Measurements from ENCODE around the gene EYA2. TPM values are rescaled to one million over a fixed set of nuclear protein-coding genes. Genes with fewer than 3 reads are reported as not detected.

Gene EYA2
- total RNA-seq, 4 donors from 2014 or later, result 9.7 to 22.1 (median 14.3) TPM

DNA sequence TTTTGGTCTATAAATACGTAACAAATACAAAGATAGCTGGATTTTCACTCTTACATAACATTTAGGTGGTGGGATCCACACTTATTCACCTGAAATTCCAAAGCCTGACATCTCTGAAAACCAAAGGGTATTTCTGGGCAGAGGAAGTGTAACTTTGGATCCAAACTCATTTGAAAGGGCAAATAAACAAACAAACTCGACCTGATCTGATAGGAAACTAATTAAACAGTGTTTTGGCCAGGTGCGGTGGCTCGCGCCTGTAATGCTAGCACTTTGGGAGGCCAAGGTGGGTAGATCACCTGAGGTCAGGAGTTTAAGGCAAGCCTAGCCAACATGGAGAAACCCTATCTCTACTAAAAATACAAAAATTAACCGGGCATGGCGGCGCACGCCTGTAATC lies 332.9 kb downstream of the EYA2 start:
- H3K9me3 ChIP-seq, result no peaks in the 10 kb centered on the region
- no peaks in the 10 kb centered on the region for H3K4me1 ChIP-seq
- H3K27me3 ChIP-seq, result no peaks in the 10 kb centered on the region
- intact Hi-C loops (cut with DNase I), result no loop called here
- peaks cover 10 to 100% (median 44%) of the 10 kb centered on the region in 3 donors for H3K36me3 ChIP-seq
- TF ChIP-seq, protein P1, sequence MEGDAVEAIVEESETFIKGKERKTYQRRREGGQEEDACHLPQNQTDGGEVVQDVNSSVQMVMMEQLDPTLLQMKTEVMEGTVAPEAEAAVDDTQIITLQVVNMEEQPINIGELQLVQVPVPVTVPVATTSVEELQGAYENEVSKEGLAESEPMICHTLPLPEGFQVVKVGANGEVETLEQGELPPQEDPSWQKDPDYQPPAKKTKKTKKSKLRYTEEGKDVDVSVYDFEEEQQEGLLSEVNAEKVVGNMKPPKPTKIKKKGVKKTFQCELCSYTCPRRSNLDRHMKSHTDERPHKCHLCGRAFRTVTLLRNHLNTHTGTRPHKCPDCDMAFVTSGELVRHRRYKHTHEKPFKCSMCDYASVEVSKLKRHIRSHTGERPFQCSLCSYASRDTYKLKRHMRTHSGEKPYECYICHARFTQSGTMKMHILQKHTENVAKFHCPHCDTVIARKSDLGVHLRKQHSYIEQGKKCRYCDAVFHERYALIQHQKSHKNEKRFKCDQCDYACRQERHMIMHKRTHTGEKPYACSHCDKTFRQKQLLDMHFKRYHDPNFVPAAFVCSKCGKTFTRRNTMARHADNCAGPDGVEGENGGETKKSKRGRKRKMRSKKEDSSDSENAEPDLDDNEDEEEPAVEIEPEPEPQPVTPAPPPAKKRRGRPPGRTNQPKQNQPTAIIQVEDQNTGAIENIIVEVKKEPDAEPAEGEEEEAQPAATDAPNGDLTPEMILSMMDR (IDR thresholded peaks at IDR 0.05), result no peak
- no peak for TF ChIP-seq POLR2A (IDR thresholded peaks at IDR 0.05)
- no peak overlapping the region for H3K4me3 ChIP-seq
- 90 to 94% methylated on average over 9 of the region's 9 CpGs for WGBS, 2 donors
- H3K27ac ChIP-seq, result no peak overlapping the region
- no peak for DNase-seq

DNA sequence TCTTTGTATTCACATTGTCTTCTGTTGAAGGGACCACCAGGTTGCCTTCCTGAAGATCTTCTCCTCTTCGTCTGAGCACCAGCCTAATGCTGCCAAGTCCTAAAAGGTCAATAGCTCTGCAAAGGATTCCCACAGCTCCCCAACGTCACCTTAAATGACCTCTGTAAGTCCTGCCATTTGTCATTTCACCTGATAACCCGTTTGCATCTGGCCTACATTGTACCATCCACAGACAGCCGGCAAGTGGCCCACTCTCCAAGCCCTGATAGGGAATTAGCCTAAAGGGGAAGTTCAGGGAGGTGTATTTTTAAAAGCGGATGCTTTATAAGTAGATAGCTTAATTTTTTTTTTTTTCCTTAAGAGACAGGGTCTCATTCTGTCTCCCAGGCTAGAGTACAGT lies 334.0 kb downstream of the EYA2 start:
- H3K4me1 ChIP-seq, result no peaks in the 10 kb centered on the region
- H3K36me3 ChIP-seq, result peaks cover 10 to 100% (median 42%) of the 10 kb centered on the region in 3 donors
- H3K27me3 ChIP-seq, result no peaks in the 10 kb centered on the region
- H3K27ac ChIP-seq, result no peak overlapping the region
- intact Hi-C loops (cut with DNase I), result no loop called here
- no peak for TF ChIP-seq POLR2A (IDR thresholded peaks at IDR 0.05)
- TF ChIP-seq, protein P1 (IDR thresholded peaks at IDR 0.05), result no peak
- no peak overlapping the region for H3K4me3 ChIP-seq
- DNase-seq, result no peak
- H3K9me3 ChIP-seq, result no peaks in the 10 kb centered on the region
- 67 to 78% methylated on average over 5 of the region's 5 CpGs for WGBS, 2 donors

DNA sequence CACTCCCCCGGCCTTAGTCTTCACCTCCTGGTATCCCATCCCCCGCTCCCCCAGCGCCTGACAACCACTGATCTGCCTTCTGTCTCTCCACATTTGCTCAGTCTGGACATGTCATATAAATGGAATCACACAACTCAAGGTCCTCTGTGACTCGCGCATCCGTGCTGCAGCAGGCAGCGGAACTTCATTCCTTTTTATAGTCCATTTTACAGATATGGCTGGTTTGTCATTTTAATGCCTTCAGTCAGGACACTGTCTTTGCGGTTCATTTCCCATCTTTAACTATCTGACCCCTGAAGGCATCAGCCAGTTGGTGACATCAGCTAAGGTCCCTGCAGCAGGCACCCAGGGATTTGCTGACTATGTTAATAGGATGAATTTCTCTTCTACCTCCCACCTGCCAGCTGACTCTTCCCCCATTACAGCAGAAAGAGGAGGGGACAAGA lies 336.2 kb downstream of the EYA2 start:
- TF ChIP-seq, protein P1 (IDR thresholded peaks at IDR 0.05), result no peak
- TF ChIP-seq POLR2A (IDR thresholded peaks at IDR 0.05), result no peak
- no peaks in the 10 kb centered on the region for H3K4me1 ChIP-seq
- peaks cover 19 to 100% (median 41%) of the 10 kb centered on the region in 3 donors for H3K36me3 ChIP-seq
- no peaks in the 10 kb centered on the region for H3K9me3 ChIP-seq
- WGBS, 2 donors, result 90 to 92% methylated on average over 8 of the region's 8 CpGs
- H3K27ac ChIP-seq, result no peak overlapping the region
- intact Hi-C loops (cut with DNase I), result no loop called here
- H3K27me3 ChIP-seq, result no peaks in the 10 kb centered on the region
- DNase-seq, result no peak
- no peak overlapping the region for H3K4me3 ChIP-seq

DNA sequence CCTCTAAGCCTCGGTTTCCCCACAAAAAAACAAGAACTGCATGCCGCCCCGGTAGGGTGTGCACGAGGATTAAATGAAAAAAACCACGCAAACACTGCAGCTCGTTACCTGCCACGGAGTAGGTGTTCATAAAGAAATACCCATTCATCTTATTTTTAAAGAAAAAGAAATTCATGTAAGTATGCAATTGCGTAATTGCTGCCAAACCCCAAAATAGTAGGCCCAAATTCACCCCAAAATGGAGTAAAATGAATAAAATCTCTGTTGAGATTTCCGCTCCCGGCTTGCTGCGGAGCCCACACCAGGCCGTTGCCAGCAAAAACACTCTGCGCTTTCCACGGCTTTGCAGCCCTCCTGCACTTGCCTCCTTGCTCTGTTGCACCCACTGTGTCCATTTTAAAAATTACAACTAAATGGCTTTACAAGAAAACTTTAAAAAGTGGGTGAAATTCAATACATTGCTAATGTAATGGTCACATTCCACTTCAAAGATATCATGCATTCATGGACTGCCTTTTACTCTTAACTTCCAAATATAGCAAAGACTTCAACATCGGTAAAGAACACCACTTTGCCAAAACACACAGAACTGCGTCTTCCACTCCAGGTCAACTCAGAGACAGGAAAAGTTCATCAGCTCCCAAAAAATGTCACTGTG lies 336.9 kb downstream of the EYA2 start:
- intact Hi-C loops (cut with DNase I), result no loop called here
- 82 to 89% methylated on average over 14 to 16 of the region's 16 CpGs for WGBS, 2 donors
- H3K27me3 ChIP-seq, result no peaks in the 10 kb centered on the region
- no peaks in the 10 kb centered on the region for H3K9me3 ChIP-seq
- no peak overlapping the region for H3K4me3 ChIP-seq
- H3K36me3 ChIP-seq, result peaks cover 25 to 100% (median 40%) of the 10 kb centered on the region in 3 donors
- no peak for TF ChIP-seq POLR2A (IDR thresholded peaks at IDR 0.05)
- TF ChIP-seq, protein P1 (IDR thresholded peaks at IDR 0.05), result no peak
- H3K4me1 ChIP-seq, result no peaks in the 10 kb centered on the region
- H3K27ac ChIP-seq, result no peak overlapping the region
- DNase-seq, result no peak

DNA sequence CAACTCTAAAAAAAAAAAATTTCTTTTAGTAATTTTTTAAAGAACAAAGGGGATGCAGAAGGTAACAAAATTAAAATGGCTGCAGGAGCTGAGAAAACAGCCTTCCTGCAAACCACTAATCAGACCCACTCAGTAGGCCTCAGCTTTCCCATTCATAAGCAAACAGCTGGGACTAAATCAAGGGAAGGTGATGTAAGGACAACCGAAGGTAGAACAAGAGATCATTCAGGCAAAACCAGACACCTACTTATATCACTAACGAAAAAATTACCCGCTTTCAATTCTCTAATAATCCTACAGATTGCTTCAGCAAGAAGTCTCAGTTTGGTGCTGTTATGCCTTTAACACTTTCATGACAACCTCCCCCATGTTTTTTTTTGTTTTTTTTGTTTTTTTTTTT lies 337.9 kb downstream of the EYA2 start:
- TF ChIP-seq, protein P1 (IDR thresholded peaks at IDR 0.05), result no peak
- no peak for TF ChIP-seq POLR2A (IDR thresholded peaks at IDR 0.05)
- Histone ChIP-seq H3K27ac (no peak overlapping the region), H3K36me3 (peaks cover 22 to 100% (median 37%) of the 10 kb centered on the region in 3 donors), H3K9me3 (no peaks in the 10 kb centered on the region), H3K27me3 (no peaks in the 10 kb centered on the region), H3K4me1 (no peaks in the 10 kb centered on the region), H3K4me3 (no peak overlapping the region)
- no peak for DNase-seq
- intact Hi-C loops (cut with DNase I), result no loop called here
- WGBS, 2 donors, result 87 to 88% methylated on average over 3 of the region's 3 CpGs
